GM18909 (cell line): Measurements from ENCODE around the gene ZMYM4.
"Not testable (repeated sequence)": the region's sequence is repeated elsewhere in the genome, so short reads cannot be mapped to it uniquely, and the experiment has no call there.

Experiments
- ATAC-seq: cut with Tn5 transposase; IDR thresholded peaks from one replicate; pipeline ENCODE4 v1.9.1; 2021; ENCODE audit warnings: mild to moderate bottlenecking; ENCODE audit not compliant: unreplicated experiment, poor library complexity

Gene ZMYM4

DNA sequence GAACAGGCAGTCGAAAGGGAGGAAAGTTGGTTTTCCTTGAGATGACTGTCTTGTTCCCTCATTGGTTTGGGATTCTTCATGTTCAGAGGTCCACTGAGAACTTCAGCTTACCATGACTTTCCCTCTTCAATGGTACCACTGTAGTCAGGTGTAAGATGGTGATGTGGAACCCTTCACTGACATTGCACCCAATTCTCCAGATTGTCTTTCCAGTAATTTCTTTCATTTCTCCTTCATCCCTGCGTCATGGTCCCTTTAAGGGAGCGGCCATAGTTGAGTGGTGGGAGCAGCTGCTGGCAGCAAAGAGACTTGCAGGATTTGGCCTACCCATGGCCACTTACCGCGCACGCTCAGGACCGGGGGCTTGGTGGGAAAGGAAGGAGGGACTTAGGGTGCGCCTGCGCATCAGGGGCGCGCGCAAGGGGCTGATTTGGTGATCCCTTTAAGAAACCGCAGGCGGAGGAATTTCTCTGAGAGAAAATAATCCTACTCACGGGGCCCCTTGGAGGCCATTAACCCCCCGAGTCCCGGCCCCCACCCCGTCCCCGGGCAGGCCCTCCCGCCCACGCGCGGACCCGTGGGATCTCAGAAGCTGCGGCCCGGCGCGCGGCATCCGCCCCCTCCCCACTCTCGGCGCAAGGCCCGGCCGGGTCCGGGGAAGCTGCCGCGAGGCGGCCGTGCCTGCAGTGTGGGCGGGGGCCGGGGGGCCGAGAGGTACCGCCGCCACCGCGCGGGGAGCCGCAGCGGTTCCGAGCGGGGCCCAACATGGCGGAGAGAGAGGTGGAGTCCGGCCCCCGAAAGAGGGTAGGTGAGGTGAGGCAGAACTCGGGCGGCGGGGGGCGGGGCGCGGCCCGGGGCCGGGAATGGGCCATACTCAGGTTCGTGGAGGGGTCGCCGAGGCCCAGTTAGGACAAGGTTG lies at the start of gene ZMYM4:
Gene ZMYM4, plus strand, starts transcription at position 428 of the 919 bp plus-strand sequence. Its CDS starts 338 bp downstream, at position 766.
- ATAC-seq: peak; percentile 86

DNA sequence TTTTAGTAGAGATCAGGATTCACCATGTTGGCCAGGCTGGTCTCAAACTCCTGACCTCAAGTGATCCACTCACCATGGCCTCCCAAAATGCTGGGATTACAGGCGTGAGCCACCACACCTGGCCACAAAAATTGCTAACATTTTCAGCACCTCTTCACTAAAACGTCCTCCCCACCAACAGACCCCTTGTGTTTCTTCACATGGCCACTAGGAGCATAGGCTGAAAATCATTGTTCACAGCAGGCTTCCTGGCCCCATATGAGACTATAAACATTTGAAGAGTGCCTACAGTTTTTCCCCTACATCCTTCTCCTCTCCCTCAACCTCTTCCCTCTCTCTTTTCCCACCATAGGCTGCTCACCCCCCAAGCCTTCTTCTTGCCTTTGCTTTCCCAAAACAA lies 47.5 kb upstream of the ZMYM4 start:
- no peak for ATAC-seq

DNA sequence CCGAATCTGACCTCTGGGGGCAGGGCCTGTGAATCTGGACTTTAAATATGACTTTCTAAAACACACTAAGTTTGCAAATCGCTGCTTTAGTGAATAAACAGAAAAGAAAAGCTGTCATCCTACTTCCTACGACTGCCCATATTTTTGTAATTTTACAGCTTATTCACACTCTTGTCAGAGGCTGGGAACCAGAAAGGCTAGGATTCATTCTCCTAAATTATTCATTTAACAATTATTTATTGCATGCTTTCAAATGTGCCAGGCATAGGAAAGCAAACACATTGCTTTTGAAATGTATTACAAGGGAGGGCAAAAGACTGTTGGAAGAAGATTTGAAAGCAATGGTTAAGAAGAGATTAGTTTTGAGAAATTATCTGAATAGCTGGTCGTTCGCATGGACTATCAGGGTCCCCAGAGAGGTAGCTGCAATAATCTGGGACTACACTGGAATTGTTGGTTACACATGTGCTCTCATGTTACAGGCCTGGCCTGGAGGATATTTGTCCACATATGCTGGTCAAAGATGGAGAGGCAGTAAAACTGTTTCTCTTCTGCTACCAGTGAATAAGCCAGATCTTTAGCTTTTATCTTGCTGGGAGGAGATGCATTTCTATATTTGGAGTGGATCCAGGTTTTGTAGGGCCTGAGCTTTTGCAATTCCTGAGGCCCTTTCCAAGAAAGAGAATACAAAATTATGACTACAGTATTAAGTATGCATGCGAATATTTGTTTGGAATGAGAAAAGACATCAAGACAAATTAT lies 46.0 kb upstream of the ZMYM4 start:
- ATAC-seq: no peak

- no peak for ATAC-seq
Observed at GRCh38 chr1:35223084-35223630, 45.4 kb upstream of the ZMYM4 start.

- ATAC-seq: no peak
Observed at GRCh38 chr1:35226546-35226945, 42.0 kb upstream of the ZMYM4 start.

DNA sequence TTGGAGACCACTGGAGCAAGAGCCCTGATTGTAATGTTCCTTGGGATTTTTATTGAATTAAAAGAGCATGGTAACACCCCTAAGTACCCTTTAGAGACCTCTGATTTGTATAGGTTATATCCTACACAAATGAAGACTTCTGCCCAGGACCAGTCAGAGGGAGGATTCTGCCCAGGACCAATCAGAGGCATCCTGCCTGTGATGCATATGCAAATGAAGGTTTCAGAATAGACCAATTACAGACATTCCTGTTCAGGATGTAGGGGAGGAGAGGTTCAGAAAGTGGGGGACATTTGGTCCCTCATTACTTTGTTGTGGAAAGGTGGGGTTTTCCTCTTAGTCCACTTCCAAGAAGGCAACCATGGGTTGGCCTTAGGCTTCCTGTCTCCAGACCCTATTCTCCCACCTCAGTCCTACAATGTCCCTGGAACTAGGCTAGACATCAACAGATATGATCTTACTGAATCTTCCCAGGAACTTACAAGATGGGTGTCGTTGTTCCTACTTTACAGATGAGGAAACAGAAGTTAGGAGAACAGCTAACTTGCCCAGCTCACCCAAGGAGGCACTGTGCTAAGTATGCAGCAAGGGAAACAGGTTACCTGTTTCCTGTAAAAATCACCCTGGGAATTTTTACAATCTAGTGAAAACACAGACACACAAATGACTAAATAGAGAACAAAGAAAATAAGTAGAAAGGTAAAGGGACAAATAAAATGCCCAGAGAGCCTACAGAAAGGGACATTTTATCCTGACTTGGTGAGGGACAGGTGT lies 38.7 kb upstream of the ZMYM4 start:
- no peak for ATAC-seq

- ATAC-seq: no peak
Observed at GRCh38 chr1:35231287-35231686, 37.2 kb upstream of the ZMYM4 start.

GRCh38 chr1:35236772-35237171 lies 31.7 kb upstream of the ZMYM4 start:
- not testable (repeated sequence) for ATAC-seq

DNA sequence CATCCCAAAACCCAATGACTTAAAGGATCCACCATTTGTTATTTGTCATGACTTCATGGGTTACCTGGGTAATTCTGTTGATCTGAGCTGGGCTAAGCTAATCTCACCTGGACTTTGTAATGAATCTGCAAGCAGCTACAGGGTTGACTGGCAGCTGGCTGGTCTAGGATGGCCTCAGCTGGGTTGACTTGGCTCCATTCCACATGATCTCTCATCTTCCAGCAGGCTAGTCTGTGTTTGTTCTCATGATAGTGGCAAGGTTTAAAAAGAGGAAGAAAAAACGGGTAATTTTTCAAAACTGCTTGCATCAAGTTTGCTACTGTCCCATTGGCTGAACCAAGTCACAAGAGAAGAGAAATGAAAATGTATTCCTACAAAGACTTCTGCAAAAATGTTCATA lies 24.8 kb upstream of the ZMYM4 start:
- no peak for ATAC-seq

DNA sequence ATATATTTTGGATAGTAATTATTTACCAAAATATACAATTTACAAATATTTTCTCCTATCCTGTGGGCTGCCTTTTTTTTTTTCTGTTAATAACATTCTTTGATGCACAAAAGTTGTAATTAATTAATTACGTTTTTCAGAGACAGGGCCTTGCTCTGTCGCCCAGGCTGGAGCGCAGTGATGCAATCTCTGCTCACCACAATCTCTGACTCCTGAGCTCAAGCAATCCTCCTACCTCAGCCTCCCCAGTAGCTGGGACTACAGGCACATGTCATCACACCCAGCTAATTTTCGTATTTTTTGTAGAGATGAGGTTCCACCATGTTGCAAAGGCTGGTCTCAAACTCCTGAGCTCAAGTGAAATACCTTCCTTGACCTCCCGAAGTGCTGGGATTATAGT lies 21.3 kb upstream of the ZMYM4 start:
- no peak for ATAC-seq

DNA sequence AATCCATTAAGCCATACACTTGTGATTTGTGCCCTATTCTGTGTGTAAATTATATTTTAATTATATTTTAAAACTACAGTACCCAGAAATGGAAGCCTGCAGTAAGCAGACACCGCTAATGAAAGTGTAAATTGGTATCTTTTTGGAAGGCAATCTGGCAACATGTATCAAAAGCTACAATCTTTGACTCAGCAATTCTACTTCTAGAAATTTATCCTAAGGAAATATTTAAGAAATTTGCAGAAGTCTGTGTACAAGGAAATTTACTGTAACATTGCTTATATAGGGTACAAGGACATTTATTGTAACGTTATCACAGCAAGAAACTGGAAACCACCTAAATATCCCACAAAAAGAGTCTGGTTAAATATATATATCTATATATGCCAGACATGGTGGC lies 14.6 kb upstream of the ZMYM4 start:
- ATAC-seq: no peak

- no peak for ATAC-seq
Observed at GRCh38 chr1:35255276-35255675, 13.2 kb upstream of the ZMYM4 start.

GRCh38 chr1:35259561-35259960 lies 8.9 kb upstream of the ZMYM4 start:
- no peak for ATAC-seq

DNA sequence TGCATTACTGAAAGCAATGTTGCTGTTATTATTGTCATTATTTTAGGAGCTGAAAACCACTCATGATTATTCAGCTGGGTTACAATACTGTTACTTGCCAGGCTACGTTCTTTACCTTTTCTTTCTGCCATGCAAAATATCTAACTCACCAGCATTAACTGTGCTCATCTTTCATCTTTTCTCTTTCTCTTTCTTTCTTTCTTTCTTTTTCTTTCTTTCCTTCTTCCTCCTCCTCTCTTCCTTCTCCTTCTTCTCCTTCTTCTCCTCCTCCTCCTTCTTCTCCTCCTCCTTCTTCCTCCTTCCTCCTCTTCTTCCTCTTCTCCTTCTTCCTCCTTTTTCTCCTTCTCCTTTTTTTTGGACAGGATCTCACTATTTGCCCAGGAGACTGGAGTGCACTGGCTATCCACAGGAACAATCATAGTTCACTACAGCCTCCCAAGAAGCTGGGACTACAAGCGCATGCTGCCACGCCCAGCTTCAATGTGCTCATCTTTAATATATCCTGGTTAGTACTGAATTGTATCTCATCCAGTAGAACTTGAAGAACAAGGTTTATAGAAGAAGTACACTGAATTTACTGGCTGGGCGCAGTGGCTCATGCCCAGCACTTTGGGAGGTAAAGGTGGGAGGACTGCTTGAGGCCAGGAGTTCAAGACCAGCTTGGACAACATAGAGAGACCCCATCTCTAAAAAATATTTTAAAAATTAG lies 6.9 kb upstream of the ZMYM4 start:
- no peak for ATAC-seq

DNA sequence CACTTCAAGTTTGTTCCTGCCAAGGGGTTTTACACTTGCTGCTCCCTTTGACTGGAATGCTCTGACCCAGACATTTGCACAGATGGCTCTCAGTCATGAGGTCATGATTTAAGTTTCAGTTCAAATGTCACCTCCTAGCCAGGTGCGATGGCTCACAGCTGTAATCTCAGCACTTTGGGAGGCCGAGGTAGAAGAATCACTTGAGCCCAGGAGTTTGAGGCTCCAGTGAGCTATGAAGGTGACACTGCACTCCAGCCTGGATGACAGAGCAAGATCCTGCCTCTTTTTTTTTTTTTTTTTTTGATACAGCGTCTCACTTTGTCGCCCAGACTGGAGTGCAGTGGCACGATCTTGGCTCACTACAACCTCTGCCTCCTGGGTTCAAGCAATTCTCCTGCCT lies 4.5 kb upstream of the ZMYM4 start:
- ATAC-seq: no peak

GRCh38 chr1:35264871-35265270 lies 3.6 kb upstream of the ZMYM4 start:
- no peak for ATAC-seq

DNA sequence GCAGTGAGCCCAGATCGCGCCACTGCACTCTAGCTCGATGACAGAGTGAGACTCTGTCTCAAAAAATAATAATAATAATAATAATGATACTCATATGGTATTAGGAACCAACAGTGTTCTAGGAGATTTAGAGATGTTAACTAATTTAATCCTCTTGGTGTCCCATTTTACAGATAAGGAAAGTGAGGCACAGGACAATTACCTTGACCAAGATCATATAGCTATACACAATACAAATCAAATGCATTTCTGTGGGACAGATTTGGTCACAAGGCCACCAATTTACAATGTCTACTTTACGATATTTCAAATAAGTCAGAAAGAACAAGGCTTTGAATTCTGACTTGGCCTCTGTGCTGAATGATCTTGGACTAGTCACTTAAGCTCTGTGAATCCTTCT lies 2.2 kb upstream of the ZMYM4 start:
- no peak for ATAC-seq

DNA sequence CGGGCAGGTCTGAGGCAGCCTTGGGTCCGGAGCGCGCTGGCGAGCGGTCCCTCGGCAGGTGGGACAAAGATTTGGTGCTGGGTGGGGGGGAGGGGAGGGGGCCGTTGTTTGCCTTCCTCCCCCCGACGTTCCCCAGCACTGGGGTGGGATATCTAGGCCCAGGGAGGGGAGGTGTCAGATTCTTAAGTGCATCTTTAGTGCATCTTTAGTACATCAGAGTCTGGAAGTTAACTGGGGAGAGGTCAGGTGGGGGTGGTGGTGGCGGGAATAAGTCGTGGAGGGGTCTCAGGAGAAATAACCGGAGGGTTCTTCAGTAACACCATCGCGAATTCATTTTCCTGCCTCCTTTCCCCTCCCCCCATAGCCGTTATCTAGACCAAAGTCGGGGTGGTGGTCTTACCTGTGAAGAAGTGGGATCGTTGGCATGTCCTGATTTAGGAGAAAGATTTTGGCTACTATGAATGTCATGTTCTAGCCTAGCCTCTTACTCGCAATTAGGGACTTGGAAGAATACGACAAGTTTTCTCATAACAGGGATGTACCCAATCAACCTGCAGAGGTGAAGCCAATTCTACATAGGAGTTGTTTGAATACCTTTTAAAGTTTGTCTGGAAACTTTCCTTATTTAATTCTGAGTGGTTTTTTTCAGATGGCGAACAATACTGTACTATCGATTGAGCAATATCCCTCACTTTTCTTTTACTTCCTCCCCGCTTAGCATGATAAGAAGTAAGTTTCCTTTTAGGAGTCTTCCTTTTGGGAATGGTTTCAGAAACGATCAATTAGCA lies 886 bp downstream of the ZMYM4 start:
- no peak for ATAC-seq

GRCh38 chr1:35269989-35270289 lies 1.4 kb downstream of the ZMYM4 start:
- no peak for ATAC-seq
